Chondrocyte (in vitro differentiated cells): ENCODE data around the gene NBAS. TPM values are rescaled to one million over a fixed set of nuclear protein-coding genes. Genes with fewer than 3 reads are reported as not detected.
"Not testable (repeated sequence)": the region's sequence is repeated elsewhere in the genome, so short reads cannot be mapped to it uniquely, and the experiment has no call there.

Experiments
- DNase-seq: peaks from one replicate; pipeline ENCODE4 v3.0.0; 2021; ENCODE audit warnings: mixed read lengths, low spot score
- H3K27ac Mint-ChIP-seq: one replicate; pipeline ENCODE4 v1.8.0; 2021; ENCODE audit warnings: mild to moderate bottlenecking, moderate library complexity, mixed read lengths; ENCODE audit not compliant: unreplicated experiment
- H3K27me3 Mint-ChIP-seq: 2 replicates; pipeline ENCODE4 v1.8.0; 2021; ENCODE audit warnings: low read depth, mixed read lengths
- H3K36me3 Mint-ChIP-seq: 2 replicates; pipeline ENCODE4 v1.8.0; 2021; ENCODE audit warnings: low read depth, mixed read lengths
- H3K4me1 Mint-ChIP-seq: 2 replicates; pipeline ENCODE4 v1.8.0; 2021; ENCODE audit warnings: low read depth, mild to moderate bottlenecking, mixed read lengths
- H3K4me3 Mint-ChIP-seq: one replicate; pipeline ENCODE4 v1.8.0; 2021; ENCODE audit warnings: mild to moderate bottlenecking, moderate library complexity, mixed read lengths; ENCODE audit not compliant: unreplicated experiment
- H3K9me3 Mint-ChIP-seq: 2 replicates; pipeline ENCODE4 v1.8.0; 2021; ENCODE audit warnings: low read depth, mixed read lengths
- total RNA-seq: library from RNA; stranded (reverse); gene quantifications from 3 replicates; pipeline ENCODE4 v1.2.1, GENCODE V29; 2021
- TF ChIP-seq, protein P1 (sequence below): fragments of 200-600 bp; sonication (generic); IDR thresholded peaks from 2 replicates; pipeline ENCODE4 v1.5.0; 2021; ENCODE audit warnings: antibody characterized with exemption, mild to moderate bottlenecking, moderate library complexity

Gene NBAS
- total RNA-seq, 1 donor from 2014 or later: 47.6 TPM

DNA sequence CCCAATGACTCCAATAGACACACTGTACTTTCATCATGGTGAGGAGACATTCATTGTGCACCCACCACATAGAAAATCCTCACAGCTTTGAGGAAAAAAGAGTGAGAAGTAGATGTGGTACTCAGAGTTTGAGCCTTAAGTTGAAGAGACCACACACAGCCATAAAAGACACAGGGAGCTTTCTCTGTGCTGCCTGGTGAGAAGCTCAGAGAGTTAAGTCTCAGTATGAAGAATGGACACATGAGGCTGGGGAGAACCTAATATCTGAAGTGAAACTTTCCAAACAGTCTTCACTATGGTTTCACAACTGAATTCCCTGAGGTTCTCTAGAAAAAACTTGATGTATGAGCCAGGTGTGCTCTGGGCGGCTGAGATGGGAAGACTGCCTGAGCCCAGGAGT, 237.9 kb downstream of the NBAS start:
- no peak overlapping the region for H3K4me3 Mint-ChIP-seq
- H3K4me1 Mint-ChIP-seq: no peaks in the 10 kb centered on the region
- DNase-seq: no peak
- peaks cover 14% of the 10 kb centered on the region for H3K9me3 Mint-ChIP-seq
- peaks cover 15% of the 10 kb centered on the region for H3K36me3 Mint-ChIP-seq
- TF ChIP-seq, protein P1, sequence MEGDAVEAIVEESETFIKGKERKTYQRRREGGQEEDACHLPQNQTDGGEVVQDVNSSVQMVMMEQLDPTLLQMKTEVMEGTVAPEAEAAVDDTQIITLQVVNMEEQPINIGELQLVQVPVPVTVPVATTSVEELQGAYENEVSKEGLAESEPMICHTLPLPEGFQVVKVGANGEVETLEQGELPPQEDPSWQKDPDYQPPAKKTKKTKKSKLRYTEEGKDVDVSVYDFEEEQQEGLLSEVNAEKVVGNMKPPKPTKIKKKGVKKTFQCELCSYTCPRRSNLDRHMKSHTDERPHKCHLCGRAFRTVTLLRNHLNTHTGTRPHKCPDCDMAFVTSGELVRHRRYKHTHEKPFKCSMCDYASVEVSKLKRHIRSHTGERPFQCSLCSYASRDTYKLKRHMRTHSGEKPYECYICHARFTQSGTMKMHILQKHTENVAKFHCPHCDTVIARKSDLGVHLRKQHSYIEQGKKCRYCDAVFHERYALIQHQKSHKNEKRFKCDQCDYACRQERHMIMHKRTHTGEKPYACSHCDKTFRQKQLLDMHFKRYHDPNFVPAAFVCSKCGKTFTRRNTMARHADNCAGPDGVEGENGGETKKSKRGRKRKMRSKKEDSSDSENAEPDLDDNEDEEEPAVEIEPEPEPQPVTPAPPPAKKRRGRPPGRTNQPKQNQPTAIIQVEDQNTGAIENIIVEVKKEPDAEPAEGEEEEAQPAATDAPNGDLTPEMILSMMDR: no peak
- no peak overlapping the region for H3K27ac Mint-ChIP-seq
- H3K27me3 Mint-ChIP-seq: no peaks in the 10 kb centered on the region

DNA sequence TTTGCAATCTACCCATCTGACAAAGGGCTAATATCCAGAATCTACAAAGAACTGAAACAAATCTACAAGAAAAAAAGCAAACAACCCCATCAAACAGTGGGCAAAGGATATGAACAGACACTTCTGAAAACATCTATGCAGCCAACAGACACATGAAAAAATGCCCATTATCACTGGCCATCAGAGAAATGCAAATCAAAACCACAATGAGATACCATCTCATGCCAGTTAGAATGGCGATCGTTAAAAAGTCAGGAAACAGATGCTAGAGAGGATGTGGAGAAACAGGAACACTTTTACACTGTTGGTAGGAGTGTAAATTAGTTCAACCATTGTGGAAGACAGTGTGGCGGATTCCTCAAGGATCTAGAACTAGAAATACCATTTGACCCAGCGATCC, 239.7 kb downstream of the NBAS start:
- H3K4me1 Mint-ChIP-seq, DNase-seq, H3K27ac Mint-ChIP-seq, H3K4me3 Mint-ChIP-seq, H3K27me3 Mint-ChIP-seq: not testable (repeated sequence)
- H3K9me3 Mint-ChIP-seq: peaks cover 23% of the 10 kb centered on the region
- H3K36me3 Mint-ChIP-seq: peaks cover 25% of the 10 kb centered on the region

GRCh38 chr2:15316370-15316814, 244.7 kb downstream of the NBAS start:
- no peaks in the 10 kb centered on the region for H3K4me1 Mint-ChIP-seq
- H3K27me3 Mint-ChIP-seq: no peaks in the 10 kb centered on the region
- TF ChIP-seq, protein P1: no peak
- H3K4me3 Mint-ChIP-seq: no peak overlapping the region
- no peak overlapping the region for H3K27ac Mint-ChIP-seq
- DNase-seq: no peak
- peaks cover 30% of the 10 kb centered on the region for H3K36me3 Mint-ChIP-seq
- H3K9me3 Mint-ChIP-seq: peaks cover 23% of the 10 kb centered on the region

DNA sequence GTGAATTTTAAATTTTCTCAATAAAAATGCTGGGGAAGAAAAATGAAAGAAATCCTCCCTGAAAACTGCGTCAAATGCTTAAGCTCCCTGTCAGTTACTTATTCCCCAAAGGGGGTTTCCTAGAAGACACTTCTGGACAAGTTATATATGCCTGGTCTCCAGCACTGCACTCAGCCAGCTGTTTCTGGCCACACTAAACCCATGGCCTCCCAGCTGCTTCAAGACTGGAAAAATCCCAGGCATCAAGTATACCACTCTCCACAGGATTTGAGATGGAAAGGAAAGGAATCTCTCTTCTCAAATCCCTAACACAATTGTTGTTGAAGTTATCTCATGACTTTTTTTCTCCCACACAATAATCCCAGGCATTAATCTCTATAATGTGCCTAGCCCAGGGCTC, 245.7 kb downstream of the NBAS start:
- no peak overlapping the region for H3K4me3 Mint-ChIP-seq
- no peak for DNase-seq
- no peaks in the 10 kb centered on the region for H3K27me3 Mint-ChIP-seq
- H3K36me3 Mint-ChIP-seq: peaks cover 29% of the 10 kb centered on the region
- no peak overlapping the region for H3K27ac Mint-ChIP-seq
- no peaks in the 10 kb centered on the region for H3K4me1 Mint-ChIP-seq
- peaks cover 22% of the 10 kb centered on the region for H3K9me3 Mint-ChIP-seq
- TF ChIP-seq, protein P1: no peak

- Mint-ChIP-seq H3K27me3 (no peaks in the 10 kb centered on the region), H3K27ac (no peak overlapping the region), H3K36me3 (peaks cover 20% of the 10 kb centered on the region), H3K9me3 (peaks cover 12% of the 10 kb centered on the region), H3K4me3 (no peak overlapping the region), H3K4me1 (no peaks in the 10 kb centered on the region)
- DNase-seq: no peak
- TF ChIP-seq, protein P1: no peak
Measured at GRCh38 chr2:15313657-15314056, 247.5 kb downstream of the NBAS start.

- TF ChIP-seq, protein P1: no peak
- no peak for DNase-seq
- no peak overlapping the region for H3K27ac Mint-ChIP-seq
- H3K36me3 Mint-ChIP-seq: peaks cover 11% of the 10 kb centered on the region
- no peaks in the 10 kb centered on the region for H3K4me1 Mint-ChIP-seq
- H3K4me3 Mint-ChIP-seq: no peak overlapping the region
- H3K27me3 Mint-ChIP-seq: no peaks in the 10 kb centered on the region
- H3K9me3 Mint-ChIP-seq: no peaks in the 10 kb centered on the region
Measured at GRCh38 chr2:15311926-15312325, 249.2 kb downstream of the NBAS start.
